Activated naive CD8-positive, alpha-beta T cell treated with anti-CD3 and anti-CD28 coated beads, Interleukin-2, amount 10 ng/mL, durations not matched to agents 7 days and 5 days (primary cell): ENCODE measurements around the gene SNX25. TPM values are rescaled to one million over a fixed set of nuclear protein-coding genes. Genes with fewer than 3 reads are reported as not detected.
"Not testable (repeated sequence)": the region's sequence is repeated elsewhere in the genome, so short reads cannot be mapped to it uniquely, and the experiment has no call there.

Experiments used
- ATAC-seq: fragments of 150-1000 bp; cut with Tn5 transposase; one replicate; pipeline ENCODE4 v1.10.0; 2021; ENCODE audit warnings: low read depth, moderate library complexity
- POLR2A ChIA-PET: fragments of 350-600 bp; sonication (Branson Sonifier 250); formaldehyde crosslinking; loops from one replicate; lab custom pipeline; 2021; ENCODE audit warnings: antibody characterized with exemption; lab: Charles Lee
- DNase-seq: peaks from one replicate; pipeline ENCODE4 v3.0.0; 2021
- H3K27ac Mint-ChIP-seq: one replicate; pipeline ENCODE4 v1.8.0; 2022; ENCODE audit warnings: mild to moderate bottlenecking, mixed read lengths
- H3K27me3 Mint-ChIP-seq: one replicate; pipeline ENCODE4 v1.8.0; 2022; ENCODE audit warnings: mild to moderate bottlenecking, moderate library complexity, mixed read lengths
- H3K36me3 Mint-ChIP-seq: one replicate; pipeline ENCODE4 v1.8.0; 2021; ENCODE audit warnings: mild to moderate bottlenecking, mixed read lengths
- H3K4me1 Mint-ChIP-seq: one replicate; pipeline ENCODE4 v1.8.0; 2021; ENCODE audit warnings: mixed read lengths
- H3K4me3 Mint-ChIP-seq: one replicate; pipeline ENCODE4 v1.8.0; 2022; ENCODE audit warnings: mild to moderate bottlenecking, moderate library complexity, mixed read lengths
- H3K9me3 Mint-ChIP-seq: one replicate; pipeline ENCODE4 v1.8.0; 2021; ENCODE audit warnings: mixed read lengths
- total RNA-seq, 2 experiments: library from RNA; stranded (reverse); gene quantifications; one replicate each; pipeline ENCODE4 v1.2.3, GENCODE V29; 2021

Gene SNX25
- total RNA-seq, 2 experiments from 2014 or later: 15.9 to 16.4 TPM

GRCh38 chr4:185318679-185319078, 109.3 kb downstream of the SNX25 start:
- peak overlapping the region; percentile 47 for H3K4me3 Mint-ChIP-seq
- POLR2A ChIA-PET: interaction anchor here (0.6 kb wide), 1 partner anchor 584 kb away, joined by 5 read pairs; no protein-coding TSS in a partner anchor
- no peaks in the 10 kb centered on the region for H3K9me3 Mint-ChIP-seq
- peak overlapping the region; percentile 45 for H3K27ac Mint-ChIP-seq
- ATAC-seq: peak; percentile 50
- peaks cover 12% of the 10 kb centered on the region for H3K4me1 Mint-ChIP-seq
- DNase-seq: no peak
- no peaks in the 10 kb centered on the region for H3K27me3 Mint-ChIP-seq
- peaks cover 40% of the 10 kb centered on the region for H3K36me3 Mint-ChIP-seq

- Mint-ChIP-seq H3K4me3 (no peak overlapping the region), H3K9me3 (no peaks in the 10 kb centered on the region), H3K4me1 (peaks cover 10% of the 10 kb centered on the region), H3K27me3 (no peaks in the 10 kb centered on the region), H3K27ac (no peak overlapping the region), H3K36me3 (peaks cover 24% of the 10 kb centered on the region)
- no peak for ATAC-seq
- POLR2A ChIA-PET: no interaction called here
- DNase-seq: no peak
Observed at GRCh38 chr4:185322803-185323202, 113.4 kb downstream of the SNX25 start.

DNA sequence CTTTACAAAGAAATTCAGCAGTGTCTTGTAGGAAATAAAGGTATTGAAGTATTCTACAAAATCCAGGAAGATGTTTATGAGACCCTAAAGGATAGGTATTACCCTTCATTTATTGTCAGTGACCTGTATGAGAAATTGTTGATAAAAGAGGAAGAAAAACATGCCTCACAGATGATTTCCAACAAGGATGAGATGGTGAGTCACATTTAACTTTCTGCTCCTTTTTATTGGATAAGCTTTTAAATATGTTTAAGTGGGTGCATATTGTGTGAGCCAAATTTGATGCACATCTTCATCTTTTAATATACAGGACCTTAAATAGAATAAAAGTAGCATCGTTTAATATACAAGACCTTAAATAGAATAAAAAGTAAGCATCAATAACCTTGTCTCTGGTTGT, 114.2 kb downstream of the SNX25 start:
- POLR2A ChIA-PET: no interaction called here
- H3K9me3 Mint-ChIP-seq: no peaks in the 10 kb centered on the region
- H3K27ac Mint-ChIP-seq: no peak overlapping the region
- H3K27me3 Mint-ChIP-seq: no peaks in the 10 kb centered on the region
- H3K4me3 Mint-ChIP-seq: no peak overlapping the region
- H3K36me3 Mint-ChIP-seq: peaks cover 20% of the 10 kb centered on the region
- peaks cover 5% of the 10 kb centered on the region for H3K4me1 Mint-ChIP-seq
- DNase-seq: no peak
- ATAC-seq: no peak

- H3K4me3 Mint-ChIP-seq, ATAC-seq, H3K27me3 Mint-ChIP-seq, H3K4me1 Mint-ChIP-seq, POLR2A ChIA-PET, DNase-seq, H3K27ac Mint-ChIP-seq, H3K9me3 Mint-ChIP-seq: not testable (repeated sequence)
- peaks cover 20% of the 10 kb centered on the region for H3K36me3 Mint-ChIP-seq
Observed at GRCh38 chr4:185324361-185324760, 115.0 kb downstream of the SNX25 start.

- POLR2A ChIA-PET, ATAC-seq, H3K4me3 Mint-ChIP-seq, DNase-seq, H3K4me1 Mint-ChIP-seq, H3K27me3 Mint-ChIP-seq, H3K27ac Mint-ChIP-seq, H3K9me3 Mint-ChIP-seq: not testable (repeated sequence)
- H3K36me3 Mint-ChIP-seq: peaks cover 14% of the 10 kb centered on the region
Observed at GRCh38 chr4:185325721-185326120, 116.3 kb downstream of the SNX25 start.

- Mint-ChIP-seq H3K4me3 (no peak overlapping the region), H3K27ac (no peak overlapping the region), H3K9me3 (no peaks in the 10 kb centered on the region), H3K36me3 (peaks cover 12% of the 10 kb centered on the region), H3K27me3 (no peaks in the 10 kb centered on the region), H3K4me1 (no peaks in the 10 kb centered on the region)
- POLR2A ChIA-PET: no interaction called here
- DNase-seq (no peak), ATAC-seq (no peak)
Observed at GRCh38 chr4:185328586-185328985, 119.2 kb downstream of the SNX25 start.

GRCh38 chr4:185329879-185330510, 120.6 kb downstream of the SNX25 start:
- H3K9me3 Mint-ChIP-seq, H3K27ac Mint-ChIP-seq, H3K36me3 Mint-ChIP-seq, DNase-seq, ATAC-seq, POLR2A ChIA-PET, H3K4me1 Mint-ChIP-seq, H3K4me3 Mint-ChIP-seq, H3K27me3 Mint-ChIP-seq: not testable (repeated sequence)

GRCh38 chr4:185332575-185333464, 123.4 kb downstream of the SNX25 start:
- no peak for ATAC-seq
- H3K4me3 Mint-ChIP-seq: no peak overlapping the region
- peaks cover 18% of the 10 kb centered on the region for H3K36me3 Mint-ChIP-seq
- H3K9me3 Mint-ChIP-seq: no peaks in the 10 kb centered on the region
- no peak overlapping the region for H3K27ac Mint-ChIP-seq
- no peaks in the 10 kb centered on the region for H3K4me1 Mint-ChIP-seq
- DNase-seq: no peak
- H3K27me3 Mint-ChIP-seq: no peaks in the 10 kb centered on the region
- POLR2A ChIA-PET: no interaction called here

DNA sequence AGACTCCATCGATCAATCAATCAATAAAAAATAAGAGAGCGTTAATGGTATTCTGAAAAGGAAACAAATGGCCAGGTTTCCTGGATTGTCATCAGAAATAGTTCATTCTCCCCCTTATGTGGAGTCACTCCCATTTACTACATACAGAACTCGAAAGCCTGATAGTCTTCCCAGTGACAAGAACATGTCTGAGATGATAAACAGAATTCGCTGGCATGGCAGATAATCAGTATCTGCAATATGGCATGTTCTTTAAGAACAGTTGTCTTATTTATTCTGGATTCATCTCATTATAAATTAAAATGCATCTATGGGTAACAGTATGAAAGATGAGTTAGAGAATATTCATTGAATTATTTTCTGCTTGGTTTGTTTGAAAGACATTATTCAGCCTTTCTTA, 124.9 kb downstream of the SNX25 start:
- POLR2A ChIA-PET: no interaction called here
- H3K4me1 Mint-ChIP-seq: no peaks in the 10 kb centered on the region
- H3K27ac Mint-ChIP-seq: no peak overlapping the region
- no peaks in the 10 kb centered on the region for H3K27me3 Mint-ChIP-seq
- H3K4me3 Mint-ChIP-seq: no peak overlapping the region
- peaks cover 2% of the 10 kb centered on the region for H3K9me3 Mint-ChIP-seq
- ATAC-seq (no peak), DNase-seq (no peak)
- peaks cover 24% of the 10 kb centered on the region for H3K36me3 Mint-ChIP-seq

DNA sequence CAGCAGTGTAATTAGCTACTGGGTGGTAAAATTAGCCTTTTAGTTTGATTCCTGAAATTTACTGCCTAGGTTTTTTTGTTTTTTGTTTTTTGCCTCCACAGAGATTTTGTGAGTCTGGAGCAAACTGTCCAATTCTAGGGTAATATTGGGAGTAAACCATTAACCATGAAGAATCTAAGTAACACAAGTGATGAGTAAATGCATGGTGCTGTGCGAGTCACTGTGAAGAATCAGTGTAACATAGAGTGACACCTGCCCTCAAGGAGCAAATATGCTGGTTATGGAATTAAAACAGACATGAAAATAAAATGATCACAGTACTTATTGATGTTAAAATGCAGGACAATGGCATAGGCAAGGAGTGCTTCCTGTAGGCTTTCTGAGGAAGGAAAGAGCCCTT, 126.2 kb downstream of the SNX25 start:
- DNase-seq (no peak), ATAC-seq (no peak)
- Mint-ChIP-seq H3K36me3 (peaks cover 26% of the 10 kb centered on the region), H3K9me3 (peaks cover 2% of the 10 kb centered on the region), H3K27ac (no peak overlapping the region), H3K27me3 (no peaks in the 10 kb centered on the region), H3K4me1 (peaks cover 2% of the 10 kb centered on the region), H3K4me3 (no peak overlapping the region)
- POLR2A ChIA-PET: no interaction called here

DNA sequence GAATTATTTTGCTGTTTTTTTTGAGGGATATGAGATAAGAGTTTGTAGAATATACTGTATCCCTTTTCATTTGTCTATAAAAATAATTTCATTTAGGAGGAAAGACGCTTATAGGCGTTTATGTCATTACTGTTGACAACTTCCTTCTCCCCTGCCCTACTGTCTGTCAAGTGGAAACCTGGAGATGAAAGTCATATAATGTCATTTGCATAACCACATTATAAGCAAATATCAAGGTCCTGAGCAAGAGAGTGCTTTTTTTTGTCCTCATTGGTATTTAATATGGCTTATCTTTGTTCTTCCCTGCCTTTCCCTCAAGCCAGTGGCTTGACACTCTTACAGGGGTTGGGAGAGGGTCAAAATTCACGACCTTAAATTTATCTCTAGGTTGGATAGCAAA, 130.5 kb downstream of the SNX25 start:
- no peak for DNase-seq
- Mint-ChIP-seq H3K27ac (no peak overlapping the region), H3K9me3 (peaks cover 2% of the 10 kb centered on the region), H3K27me3 (no peaks in the 10 kb centered on the region), H3K4me3 (no peak overlapping the region), H3K4me1 (peaks cover 8% of the 10 kb centered on the region), H3K36me3 (peaks cover 34% of the 10 kb centered on the region)
- ATAC-seq: no peak
- POLR2A ChIA-PET: no interaction called here

DNA sequence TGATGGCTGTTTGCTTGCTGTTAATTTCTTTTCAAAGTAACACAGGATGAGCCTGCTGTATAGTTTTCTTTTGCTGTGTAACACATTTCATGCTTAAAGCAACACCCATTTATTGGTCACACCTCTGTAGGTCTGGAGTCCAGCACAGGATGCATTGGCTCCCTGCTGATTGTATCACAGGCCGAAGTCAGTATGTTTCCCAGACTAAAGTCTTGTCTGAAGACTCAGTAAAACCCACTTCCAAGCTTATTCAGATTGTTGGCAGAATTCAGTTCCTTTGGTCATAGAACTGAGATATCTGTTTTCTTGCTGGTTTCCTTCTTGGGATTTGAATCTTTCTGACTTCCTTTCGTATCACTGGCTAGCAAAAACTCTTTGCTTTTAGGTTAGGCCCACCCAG, 132.0 kb downstream of the SNX25 start:
- POLR2A ChIA-PET: no interaction called here
- ATAC-seq: no peak
- Mint-ChIP-seq H3K36me3 (peaks cover 33% of the 10 kb centered on the region), H3K4me3 (no peak overlapping the region), H3K4me1 (peaks cover 14% of the 10 kb centered on the region), H3K27me3 (no peaks in the 10 kb centered on the region), H3K27ac (no peak overlapping the region), H3K9me3 (peaks cover 2% of the 10 kb centered on the region)
- DNase-seq: no peak

GRCh38 chr4:185341841-185342240, 132.4 kb downstream of the SNX25 start:
- Mint-ChIP-seq H3K9me3 (peaks cover 2% of the 10 kb centered on the region), H3K36me3 (peaks cover 31% of the 10 kb centered on the region), H3K4me3 (no peak overlapping the region), H3K27ac (no peak overlapping the region), H3K4me1 (peaks cover 14% of the 10 kb centered on the region), H3K27me3 (no peaks in the 10 kb centered on the region)
- POLR2A ChIA-PET: no interaction called here
- ATAC-seq (no peak), DNase-seq (no peak)
